ENCODE data around the gene DLX5.

- TF ChIP-seq YY1 (IDR thresholded peaks at IDR 0.05; ENCODE audit: insufficient read depth, insufficient read length) (no peak), ZNF274 (IDR thresholded peaks at IDR 0.05; ENCODE audit: low read depth, low read length) (no peak), SUZ12 (IDR thresholded peaks at IDR 0.05; ENCODE audit: extremely low read depth, insufficient read depth, insufficient read length) (no peak)
These were observed 4.9 kb downstream of the DLX5 start for GRCh38 chr7:97019710-97020225.
